Hematopoietic multipotent progenitor cell treated with erythropoietin and hydrocortisone succinate and interleukin-3 and kit ligand, for 4 days (in vitro differentiated cells): Measurements from ENCODE around the gene PPP1R8.
"Not testable (repeated sequence)": the region's sequence is repeated elsewhere in the genome, so short reads cannot be mapped to it uniquely, and the experiment has no call there.

Experiments used
- DNase-seq: peaks from one replicate; pipeline ENCODE4 v3.0.0-alpha.2; 2015

The PPP1R8 gene

DNA sequence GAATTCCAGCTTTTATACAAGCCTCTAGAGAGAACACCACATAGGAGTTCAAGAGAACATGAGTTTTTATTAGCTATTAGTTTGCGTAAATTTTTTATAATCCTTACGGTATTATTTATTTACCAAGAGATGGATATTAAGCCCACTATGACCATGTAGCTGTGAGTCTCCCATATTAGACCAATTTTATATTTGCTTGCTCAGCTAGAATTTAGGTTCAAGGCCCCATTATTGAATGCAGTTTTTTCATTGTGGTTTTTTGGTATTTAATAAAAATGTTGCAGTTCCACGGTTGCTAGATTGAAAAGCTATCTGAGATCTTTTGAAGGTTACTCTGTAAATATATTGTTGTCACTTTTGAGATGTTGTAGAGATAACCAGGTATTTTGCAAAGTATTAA is 2.9 kb downstream of the PPP1R8 start:
- DNase-seq: no peak

DNA sequence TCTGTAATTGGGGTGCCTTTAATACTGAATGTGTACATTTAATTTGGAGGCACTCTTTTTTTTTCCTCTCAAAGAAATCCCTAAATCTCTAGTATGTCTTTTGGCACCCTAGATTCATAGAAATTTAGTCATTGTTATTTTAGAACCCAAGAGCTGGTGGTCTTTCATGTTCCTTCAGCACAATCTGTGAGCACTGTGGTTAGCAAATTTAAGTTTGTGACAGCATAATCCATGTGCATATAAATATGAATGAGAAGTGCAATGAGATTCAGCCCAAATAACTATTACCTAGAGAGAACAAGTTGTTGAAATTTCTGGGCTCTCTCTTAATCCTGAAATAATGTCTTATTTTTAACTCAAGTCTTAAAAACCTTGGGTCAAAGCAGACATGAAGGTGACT is 4.5 kb downstream of the PPP1R8 start:
- DNase-seq: no peak

DNA sequence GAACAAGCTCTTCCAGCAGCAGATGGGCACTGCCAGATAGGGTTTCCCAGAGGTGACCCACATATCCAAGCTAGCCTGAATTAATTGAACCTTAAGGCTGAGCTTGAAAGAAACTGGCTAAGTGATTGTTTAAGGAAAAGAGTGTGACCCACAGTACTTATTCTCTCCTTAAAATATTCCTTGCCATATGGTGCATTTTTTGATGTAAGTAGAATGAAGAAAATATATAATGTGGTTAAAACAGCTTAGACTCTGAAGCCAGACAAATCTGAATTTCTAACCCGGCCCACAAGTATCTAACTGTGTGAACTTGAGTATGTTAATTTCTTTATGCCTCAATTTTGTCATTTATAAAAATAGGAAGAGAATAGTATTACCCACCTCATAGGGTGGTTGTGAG is 4.9 kb downstream of the PPP1R8 start:
- no peak for DNase-seq

DNA sequence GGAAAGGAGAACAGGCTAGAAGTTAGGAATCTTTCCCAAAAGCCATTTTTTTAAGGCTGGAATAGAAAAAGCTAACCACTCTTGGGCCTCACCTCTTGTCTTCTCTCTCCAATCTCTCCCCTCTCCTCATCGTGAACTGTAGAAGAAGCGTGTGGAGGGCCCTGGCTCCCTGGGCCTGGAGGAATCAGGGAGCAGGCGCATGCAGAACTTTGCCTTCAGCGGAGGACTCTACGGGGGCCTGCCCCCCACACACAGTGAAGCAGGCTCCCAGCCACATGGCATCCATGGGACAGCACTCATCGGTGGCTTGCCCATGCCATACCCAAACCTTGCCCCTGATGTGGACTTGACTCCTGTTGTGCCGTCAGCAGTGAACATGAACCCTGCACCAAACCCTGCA is 19.4 kb downstream of the PPP1R8 start:
- DNase-seq: no peak

DNA sequence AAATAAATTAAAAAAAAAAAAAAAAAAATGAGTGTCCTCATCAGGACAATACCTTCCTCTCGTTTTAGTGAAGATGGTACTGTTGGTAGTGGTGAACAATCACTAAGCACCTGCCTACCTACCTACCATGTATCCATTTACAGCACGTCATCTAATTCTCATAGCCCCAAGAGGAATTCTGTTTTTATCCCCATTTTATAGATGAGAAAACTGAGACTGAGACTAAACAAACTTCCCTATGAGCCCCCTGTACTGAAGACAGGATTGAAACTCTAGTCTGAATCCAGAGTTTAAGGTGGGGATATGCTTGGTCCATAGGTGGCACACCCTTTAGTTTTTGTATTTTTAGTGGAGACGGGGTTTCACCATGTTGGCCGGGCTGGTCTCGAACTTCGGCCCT is 24.5 kb downstream of the PPP1R8 start:
- no peak for DNase-seq

DNA sequence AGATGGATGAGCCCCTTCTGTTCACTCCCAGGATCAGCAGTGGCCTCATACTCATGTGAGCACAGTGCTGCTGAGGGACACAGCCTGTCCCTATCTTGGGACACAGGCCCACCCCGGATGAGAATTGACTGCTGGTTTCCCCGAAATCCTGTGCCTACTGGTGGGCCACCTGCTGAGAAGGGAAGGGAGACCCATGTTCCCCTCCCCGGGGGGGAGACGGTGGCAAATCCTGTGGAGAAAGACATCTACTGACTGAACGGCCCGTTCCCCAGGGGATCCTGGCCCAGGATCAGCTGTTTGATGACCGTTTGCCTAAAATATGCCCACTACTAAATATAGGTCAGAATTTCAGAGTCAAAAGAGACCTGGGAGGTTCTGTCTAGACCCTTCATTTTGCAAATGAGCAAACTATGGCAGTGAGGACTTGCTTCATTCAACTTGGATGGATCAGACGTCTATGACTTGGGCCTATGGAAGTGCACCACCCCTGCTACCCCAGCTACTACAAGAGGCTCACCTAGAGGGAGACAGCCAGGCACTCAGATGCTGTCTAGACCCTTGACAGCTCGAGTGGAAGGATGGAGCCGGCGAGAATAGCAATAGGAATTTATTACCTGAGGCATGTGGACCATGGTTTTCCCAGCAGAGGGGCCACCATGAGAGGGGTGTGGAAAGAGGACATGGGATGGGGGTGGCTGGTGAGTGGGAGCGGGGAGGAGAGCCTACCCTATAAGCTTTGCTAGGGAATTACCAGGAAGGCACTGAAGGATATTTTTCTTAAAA is 26.2 kb downstream of the PPP1R8 start:
- DNase-seq: no peak

DNA sequence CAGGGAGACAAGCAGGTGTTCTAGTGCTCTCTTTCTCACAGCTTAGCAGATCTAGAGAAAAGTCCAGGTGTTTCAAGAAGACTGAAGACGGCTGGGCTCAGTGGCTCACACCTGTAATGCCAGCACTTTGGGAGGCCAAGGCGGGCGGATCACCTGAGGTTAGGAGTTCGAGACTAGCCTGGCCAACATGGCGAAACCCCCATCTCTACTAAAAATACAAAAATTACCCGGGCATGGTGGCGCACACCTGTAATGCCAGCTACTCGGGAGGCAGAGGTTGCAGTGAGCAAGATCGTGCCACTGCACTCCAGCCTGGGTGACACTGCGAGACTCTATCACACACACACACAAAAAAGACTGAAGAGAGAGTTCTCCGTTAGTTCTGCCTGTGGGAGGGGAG is 27.0 kb downstream of the PPP1R8 start:
- DNase-seq: not testable (repeated sequence)

DNA sequence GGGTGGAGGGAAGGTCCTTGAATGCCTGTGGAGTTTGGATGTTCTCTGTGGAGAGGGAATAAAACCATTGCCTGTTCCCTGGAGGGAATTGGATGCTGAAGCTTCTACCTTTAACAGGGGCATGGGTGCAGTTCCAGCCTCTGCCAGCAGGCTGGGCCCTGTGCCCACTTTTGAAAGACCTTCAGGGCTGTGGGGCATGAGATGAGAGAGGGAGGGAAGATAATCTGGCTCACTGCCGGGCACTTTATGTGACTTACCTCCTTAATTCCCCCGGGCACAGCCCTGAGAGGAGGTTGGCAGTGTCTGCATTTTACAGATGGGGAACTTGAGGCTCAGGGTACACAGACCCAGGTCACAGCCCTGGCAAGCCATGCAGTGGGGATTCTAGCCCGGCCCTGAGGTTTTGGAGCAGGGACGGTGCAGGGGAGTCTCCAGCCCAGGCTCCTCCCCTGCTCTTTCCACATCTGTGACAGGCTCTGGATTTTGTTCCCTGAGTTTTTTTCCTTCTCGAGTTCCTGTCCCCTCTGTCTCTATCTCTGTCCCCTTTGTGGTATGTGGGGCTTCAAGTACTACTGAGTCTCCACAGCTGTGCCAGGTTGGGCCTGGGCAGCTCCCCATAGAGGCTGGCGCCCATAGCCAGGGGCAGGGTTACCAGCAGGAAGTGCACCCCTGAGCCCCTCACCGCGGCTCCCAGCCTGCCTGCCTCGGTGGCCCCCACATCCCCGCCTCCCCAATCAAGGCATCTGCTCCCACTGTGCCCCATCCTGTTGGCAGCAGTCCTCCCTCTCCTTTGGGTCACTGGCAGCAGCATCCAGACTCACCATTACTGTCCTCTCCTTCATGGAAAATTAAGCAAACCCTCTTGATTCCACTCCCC is 27.7 kb downstream of the PPP1R8 start:
- DNase-seq: peak; percentile 95

DNA sequence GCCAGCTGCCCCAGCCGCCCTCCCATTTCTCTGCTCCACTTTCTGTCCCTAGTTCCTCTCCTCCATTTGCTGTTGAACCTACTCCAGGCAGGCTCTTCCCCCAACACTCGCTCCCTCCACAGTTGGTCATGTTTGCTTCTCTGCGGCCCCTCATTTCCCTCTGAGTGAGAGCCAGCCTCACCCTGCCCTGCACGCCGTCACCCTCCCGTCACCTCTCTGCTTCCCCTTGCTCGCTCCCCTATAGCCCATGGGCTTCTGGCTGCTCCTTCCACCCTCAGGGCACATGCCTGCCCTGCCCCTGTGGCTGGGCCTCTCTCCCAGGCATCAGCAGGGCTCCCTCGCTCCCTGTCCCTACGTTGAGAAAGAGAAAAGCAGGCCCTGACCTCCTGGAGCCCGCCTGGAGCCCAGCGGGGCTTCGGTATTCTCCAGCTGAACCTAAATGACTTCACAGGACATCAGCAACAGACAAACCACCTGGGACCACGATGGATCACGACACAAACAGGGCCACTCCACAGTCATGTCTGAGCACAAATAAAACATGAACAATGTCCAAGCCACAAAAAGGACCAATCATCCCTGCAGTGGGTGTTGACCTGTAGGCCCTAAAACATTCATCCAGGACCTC is 28.5 kb downstream of the PPP1R8 start:
- DNase-seq: no peak

DNA sequence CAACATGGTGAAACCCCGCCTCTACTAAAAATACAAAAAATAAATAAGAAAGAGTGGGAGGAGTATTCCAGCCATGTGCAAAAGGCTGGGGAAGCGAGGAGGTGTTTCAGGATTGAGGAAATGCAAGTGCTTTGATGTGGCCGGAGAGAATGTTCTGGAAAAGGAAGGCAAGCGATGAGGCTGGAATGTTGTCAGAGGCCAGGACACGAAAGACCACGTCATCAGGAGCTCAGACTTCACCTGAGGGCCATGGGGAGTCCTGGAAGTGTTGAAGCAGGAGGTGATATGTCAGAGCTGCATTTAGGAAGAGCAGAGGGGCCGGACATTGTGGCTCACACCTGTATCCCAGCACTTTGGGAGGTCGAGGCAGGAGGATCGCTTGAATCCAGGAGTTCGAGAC is 30.9 kb downstream of the PPP1R8 start:
- no peak for DNase-seq

DNA sequence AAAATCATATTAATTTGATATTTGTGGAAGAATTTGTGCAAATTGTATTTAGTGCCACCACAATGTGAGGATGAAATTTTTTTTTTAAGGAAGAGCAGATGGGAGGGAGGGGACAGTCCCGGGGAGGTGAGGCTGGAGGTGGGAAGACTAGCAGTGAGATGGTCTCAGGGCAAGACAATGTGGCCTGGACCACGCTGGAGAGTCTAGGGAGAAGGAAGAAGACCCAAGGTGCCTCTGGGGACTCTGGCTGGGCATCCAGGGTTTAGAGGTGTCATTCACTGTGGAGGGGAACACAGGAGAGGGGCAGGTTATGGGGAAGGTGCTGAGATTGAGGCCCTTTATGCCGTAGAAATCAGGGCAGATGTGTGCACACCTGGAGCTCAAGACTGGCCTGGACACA is 31.4 kb downstream of the PPP1R8 start:
- DNase-seq: no peak

DNA sequence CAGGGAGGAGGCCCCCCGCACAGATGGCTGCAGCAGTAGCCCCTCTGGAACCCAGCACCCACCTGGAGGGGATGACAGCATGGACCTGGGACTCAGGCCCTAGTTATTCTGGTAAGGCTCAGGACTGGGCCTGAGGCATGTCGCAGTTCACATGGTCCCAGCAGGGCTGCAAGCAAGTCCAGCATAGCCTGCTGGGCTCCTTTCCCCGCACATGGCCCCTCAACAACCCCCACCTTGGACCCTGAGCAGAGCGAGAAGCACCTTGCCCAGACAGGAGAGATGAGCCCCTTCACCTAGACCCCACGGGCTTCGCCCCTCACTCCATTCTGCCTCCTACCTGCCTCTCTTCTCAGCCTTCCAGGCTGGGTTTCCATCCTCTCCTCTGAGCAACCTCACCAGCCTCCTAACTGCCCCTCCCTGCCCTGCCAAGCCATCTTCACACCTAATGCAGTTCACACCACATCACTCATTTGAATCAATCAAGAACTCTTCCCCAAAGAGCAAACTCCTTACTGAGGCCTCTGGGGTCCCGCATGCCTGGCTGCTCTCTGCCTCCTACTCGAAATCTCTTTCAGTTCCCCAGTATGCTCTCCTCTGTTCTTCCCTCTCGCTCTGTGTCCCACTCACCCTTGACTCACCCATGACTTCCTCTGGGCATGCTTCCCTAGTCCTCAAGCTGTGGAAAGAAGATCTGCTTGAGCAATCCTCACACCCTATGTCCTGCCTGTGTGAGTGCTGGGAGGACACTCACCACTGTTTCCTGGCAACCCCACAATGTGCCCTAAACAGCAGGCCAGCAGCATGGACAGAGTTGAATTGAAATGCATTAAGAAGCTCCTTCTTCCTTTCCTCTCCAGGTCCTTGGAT is 32.3 kb downstream of the PPP1R8 start:
- DNase-seq: peak; percentile 70

DNA sequence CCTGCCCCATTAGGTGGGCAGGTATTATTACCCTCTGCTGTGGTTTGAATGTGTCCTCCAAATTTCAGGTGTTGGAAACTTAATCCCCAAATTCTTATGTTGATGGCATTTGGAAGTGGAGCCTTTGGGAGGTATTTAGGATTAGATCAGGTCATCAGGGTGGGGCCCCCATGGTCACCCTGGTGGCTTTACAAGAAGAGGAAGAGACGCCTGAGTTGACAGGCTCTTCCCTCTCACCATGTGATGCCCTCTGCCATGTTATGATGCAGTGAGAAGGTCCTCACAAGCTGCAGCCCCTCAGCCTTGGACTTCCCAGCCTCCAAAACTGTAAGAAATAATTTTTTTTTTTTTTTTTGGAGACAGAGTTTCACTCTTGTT is 32.9 kb downstream of the PPP1R8 start:
- peak; percentile 60 for DNase-seq

DNA sequence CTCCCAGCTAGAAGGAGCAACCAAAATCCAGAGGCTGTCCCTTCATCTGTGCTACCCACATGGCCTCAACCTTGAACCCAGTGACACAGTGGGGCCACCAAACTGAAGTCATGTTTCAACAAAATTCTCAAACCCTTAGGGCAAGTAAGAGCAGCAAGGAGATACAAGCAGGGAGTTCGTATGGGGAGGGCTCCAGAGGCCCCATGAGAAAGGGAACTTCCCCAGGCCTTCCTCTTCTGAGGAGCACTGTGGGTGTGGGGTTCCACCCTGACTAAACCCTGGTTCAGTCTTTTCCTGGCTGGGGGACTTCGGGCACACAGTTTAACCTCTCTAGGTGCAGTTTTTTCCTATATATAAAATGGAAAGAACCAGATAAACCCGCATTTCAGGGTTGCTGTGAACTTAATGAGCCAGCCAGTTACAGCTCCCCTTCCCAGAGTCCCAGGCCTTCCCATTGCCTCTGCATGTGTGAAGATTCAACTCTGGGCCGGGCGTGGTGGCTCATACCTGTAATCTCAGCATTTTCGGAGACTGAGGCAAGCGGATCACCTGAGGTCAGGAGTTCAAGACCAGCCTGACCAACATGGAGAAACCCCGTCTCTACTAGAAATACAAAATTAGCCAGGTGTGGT is 33.8 kb downstream of the PPP1R8 start:
- peak; percentile 62 for DNase-seq

DNA sequence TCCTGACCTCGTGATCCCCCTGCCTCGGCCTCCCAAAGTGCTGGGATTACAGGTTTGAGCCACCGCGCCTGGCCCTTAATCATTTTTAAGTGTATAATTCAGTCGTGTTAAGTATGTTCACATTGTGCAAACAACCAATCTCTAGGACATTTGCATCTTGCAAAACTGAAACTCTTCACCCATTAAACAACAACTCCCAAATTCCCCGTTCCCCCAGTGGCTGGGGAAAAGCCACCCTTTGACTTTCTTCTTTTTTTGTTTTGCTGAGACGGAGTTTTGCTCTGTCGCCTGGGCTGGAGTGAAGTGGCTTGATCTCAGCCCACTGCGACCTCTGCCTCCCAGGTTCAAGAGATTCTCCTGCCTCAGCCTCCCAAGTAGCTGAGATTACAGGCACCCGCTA is 35.2 kb downstream of the PPP1R8 start:
- no peak for DNase-seq

DNA sequence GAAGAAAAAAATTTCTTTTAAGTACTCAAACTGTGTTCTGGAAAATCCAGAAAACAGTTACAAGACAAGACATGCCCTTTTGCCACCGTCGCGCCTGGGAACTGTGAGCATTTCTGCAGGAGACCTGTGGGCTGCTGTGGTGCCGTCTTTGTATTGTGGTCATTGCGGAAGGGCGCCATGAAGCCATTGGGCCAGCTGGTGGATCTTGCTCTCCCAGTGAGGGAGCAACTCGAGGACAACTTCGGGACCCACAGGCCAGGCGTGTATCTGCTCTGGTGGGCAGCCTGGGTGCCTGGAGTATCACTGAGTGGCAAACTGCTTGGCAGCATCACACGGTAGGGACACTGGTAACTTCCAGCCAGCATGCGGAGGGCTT is 38.0 kb downstream of the PPP1R8 start:
- peak; percentile 39 for DNase-seq

DNA sequence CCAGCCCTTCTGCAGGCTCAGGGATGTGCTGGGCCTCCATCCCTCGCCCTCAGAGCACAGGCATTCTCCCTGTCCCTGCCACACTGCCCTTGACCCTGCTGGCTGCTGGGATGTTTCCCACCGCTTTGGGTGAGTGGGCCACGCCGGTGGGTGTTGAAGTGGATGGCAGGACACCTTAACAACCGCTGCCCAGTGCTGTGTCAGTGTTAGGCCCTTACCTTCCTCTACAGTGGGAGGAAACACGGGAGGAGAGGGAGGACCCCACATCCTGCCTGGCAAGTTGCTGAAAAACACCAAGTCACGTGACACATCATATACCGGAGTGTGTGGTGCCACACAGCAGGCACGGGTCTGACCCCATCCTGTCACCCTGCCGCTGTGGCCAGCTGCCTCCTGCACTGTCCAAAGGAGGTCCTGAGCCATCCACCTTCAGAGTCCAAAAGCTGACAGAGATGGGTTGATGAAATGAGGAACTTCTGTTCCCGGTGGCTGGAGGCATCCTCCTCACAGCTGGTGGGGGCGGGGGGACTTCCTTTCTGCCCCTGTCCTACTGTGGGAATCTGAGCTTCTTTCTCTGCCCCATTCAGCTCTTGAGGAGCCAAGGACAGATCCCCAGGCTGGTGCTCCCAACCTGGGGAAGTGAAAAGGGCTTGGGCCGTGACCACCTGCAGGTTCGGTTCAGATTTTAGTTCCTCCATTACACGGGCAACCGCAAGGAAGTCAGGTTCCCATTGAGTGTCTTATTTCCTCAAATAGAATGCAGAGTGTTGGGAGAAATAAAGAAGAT is 38.5 kb downstream of the PPP1R8 start:
- peak; percentile 84 for DNase-seq

DNA sequence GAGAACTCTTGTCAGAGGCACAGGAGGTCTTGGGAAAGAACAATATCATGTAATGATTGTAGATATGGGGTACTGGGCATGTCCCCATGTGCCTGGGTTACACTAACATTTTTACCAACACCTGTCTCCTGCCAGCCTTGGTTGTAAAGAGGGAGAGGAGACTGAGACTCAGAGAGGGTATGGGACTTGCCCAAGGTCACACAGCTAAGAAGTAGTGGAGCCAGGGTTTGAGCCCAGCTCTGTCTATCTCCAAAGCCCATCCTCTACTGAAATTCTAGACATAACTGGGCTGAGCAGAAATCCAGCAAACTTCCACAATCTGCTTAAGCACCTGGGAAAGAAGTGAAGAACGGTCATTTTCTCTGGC is 39.1 kb downstream of the PPP1R8 start:
- DNase-seq: no peak

DNA sequence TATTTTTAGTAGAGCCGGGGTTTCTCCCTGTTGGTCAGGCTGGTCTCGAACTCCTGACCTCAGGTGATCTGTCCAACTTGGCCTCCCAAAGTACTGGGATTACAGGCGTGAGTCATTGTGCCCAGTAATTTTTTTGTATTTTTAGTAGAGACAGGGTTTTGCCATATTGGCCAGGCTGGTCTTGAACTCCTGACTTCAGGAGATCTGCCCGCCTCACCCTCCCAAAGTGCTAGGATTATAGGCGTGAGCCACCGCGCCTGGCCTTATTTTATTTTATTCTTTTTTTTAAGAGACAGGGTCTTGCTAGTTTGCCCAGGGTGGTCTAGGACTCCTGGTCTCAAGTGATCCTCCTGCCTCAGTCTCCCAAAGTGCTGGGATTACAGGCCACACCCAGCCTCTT is 40.5 kb downstream of the PPP1R8 start:
- not testable (repeated sequence) for DNase-seq

DNA sequence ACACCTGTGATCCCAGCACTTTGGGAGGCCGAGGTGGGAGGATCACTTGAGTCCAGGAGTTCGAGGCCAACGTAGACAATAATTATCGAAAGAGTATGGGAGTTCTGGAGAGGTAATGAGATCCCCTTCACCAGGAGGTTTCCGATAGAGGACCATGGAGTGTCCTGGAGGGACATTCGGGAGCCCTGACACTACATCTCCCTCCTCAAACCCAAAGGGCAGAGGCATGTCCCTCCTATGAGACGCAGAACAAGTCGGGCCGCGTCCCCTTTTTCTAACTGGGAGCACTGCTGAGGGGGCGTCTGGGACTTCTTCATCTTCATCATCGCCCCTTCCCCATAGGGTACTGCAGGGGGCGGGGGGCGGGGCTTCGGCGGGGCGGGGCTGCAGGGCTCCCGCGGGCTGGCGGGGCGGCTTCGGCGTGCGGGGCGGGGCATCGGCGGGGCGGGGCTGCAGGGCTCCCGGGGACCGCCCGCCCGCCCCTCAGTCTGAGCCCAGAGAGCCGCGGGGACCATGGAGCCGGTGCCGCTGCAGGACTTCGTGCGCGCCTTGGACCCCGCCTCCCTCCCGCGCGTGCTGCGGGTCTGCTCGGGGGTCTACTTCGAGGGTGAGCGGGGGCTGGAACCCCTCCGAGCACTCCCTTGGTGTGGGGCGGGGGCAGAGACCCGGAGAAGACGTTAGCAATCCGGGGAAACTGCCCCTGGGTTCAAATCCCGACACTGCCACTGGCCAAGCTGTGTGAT is 41.6 kb downstream of the PPP1R8 start, which contains the start of gene THEMIS2:
Gene THEMIS2, plus strand, starts transcription at position 486 of the 743 bp plus-strand sequence. Its CDS starts 28 bp downstream, at position 514.
- DNase-seq: peak; percentile 88
